ENCODE measurements around the gene ROBO2.

Gene ROBO2

DNA sequence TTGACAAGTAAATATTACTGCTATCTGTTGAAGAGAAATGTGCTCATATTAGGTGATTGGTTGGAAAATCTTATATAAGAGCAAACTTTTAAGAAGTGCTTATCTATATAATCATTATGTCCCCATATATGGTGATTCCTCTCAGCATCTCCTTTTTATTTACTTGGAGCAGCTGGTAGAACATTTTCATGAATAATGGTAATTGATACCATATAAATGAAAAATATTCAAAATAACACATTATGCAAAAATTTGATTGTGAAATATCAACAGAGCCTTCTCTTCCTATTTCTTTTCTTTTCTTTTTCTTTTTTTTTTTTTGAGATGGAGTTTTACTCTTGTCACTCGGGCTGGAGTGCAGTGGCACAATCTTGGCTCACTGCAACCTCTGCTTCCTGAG is 56.2 kb downstream of the ROBO2 start:
- Histone ChIP-seq H3K9me3 (ENCODE audit: low read length) (peaks cover 2% of the 10 kb centered on the region; the same call in 1 of the 2 replicates), H3K9me2 (ENCODE audit: low read depth, low read length) (no peaks in the 10 kb centered on the region), H3K4me3 (ENCODE audit: low read depth, low read length, poor library complexity, severe bottlenecking) (no peak overlapping the region), H3K79me2 (ENCODE audit: insufficient read depth, low read length) (no peaks in the 10 kb centered on the region), H3K4me1 (ENCODE audit: insufficient read depth, low read length, severe bottlenecking) (peaks cover 14% of the 10 kb centered on the region), H3K36me3 (ENCODE audit: insufficient read depth, low read length) (no peaks in the 10 kb centered on the region), H3K27ac (ENCODE audit: low read depth, low read length, poor library complexity, severe bottlenecking) (no peak overlapping the region), H2AFZ (ENCODE audit: low read length) (no peak overlapping the region), H3K27me3 (ENCODE audit: insufficient read depth, low read length) (no peaks in the 10 kb centered on the region), H4K20me1 (ENCODE audit: insufficient read depth, low read length) (no peaks in the 10 kb centered on the region), H3K4me2 (ENCODE audit: low read length) (no peak overlapping the region), H3F3A (ENCODE audit: insufficient read depth, low read length) (no peaks in the 10 kb centered on the region; the same call in 1 of the 2 replicates), H3K9ac (ENCODE audit: low read length) (no peak overlapping the region)
- TF ChIP-seq CTCF (IDR thresholded peaks at IDR 0.05; ENCODE audit: low read length) (no peak), EZH2 (IDR thresholded peaks at IDR 0.05; ENCODE audit: borderline replicate concordance, low read length) (no peak)

DNA sequence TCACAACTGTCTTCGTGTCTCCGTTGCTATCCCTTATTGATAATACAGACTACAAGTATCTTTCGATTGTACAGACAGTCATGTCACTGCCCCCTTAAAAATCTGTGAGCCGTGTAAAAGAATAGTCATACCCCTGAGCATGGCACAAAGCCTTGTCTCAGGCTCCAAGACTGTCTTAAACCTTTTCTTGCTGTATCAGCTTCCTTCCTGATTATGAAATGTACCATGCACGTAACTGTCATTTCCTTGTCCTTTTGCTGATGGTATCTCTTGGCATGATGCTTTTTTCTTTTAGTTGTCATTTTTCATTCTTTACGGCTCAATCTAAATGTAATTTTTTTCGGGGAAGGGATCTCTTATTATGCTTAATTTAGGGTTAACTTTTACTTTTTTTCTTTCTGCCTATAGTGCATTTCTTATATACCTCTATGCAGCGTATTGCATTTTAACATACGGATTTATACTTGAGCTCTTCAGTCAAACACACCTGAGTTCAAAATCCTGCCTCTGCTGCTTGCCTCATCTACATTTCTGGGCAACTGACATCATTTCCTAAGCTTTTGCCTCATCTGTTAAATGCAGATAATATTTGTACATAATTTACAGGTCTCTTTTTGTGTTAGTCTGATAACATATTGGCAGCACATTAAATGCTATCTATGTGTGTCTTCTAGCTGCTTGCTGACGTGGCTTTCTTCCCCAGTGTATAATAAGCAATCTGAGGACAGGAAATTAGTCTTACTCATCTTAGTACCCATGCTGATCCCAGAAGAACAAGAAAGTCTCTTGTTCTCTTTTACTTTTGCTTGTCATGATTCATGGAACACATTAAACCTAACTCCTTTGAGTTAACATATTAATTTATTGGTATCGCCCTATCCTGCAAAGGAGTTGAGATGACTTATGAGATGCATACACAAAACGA is 57.3 kb downstream of the ROBO2 start:
- H3K9me3 ChIP-seq (ENCODE audit: low read length), result peaks cover 2% of the 10 kb centered on the region; the same call in 1 of the 2 replicates
- H3K9ac ChIP-seq (ENCODE audit: low read length), result no peak overlapping the region
- H3K9me2 ChIP-seq (ENCODE audit: low read depth, low read length), result no peaks in the 10 kb centered on the region
- H3K4me3 ChIP-seq (ENCODE audit: low read depth, low read length, poor library complexity, severe bottlenecking), result no peak overlapping the region
- H3K27ac ChIP-seq (ENCODE audit: low read depth, low read length, poor library complexity, severe bottlenecking), result no peak overlapping the region
- no peaks in the 10 kb centered on the region for H3K27me3 ChIP-seq (ENCODE audit: insufficient read depth, low read length)
- no peaks in the 10 kb centered on the region for H3K79me2 ChIP-seq (ENCODE audit: insufficient read depth, low read length)
- H3F3A ChIP-seq (ENCODE audit: insufficient read depth, low read length), result no peaks in the 10 kb centered on the region; the same call in 1 of the 2 replicates
- no peaks in the 10 kb centered on the region for H3K36me3 ChIP-seq (ENCODE audit: insufficient read depth, low read length)
- H4K20me1 ChIP-seq (ENCODE audit: insufficient read depth, low read length), result no peaks in the 10 kb centered on the region
- TF ChIP-seq EZH2 (IDR thresholded peaks at IDR 0.05; ENCODE audit: borderline replicate concordance, low read length), result no peak
- TF ChIP-seq CTCF (IDR thresholded peaks at IDR 0.05; ENCODE audit: low read length), result no peak
- H3K4me1 ChIP-seq (ENCODE audit: insufficient read depth, low read length, severe bottlenecking), result peaks cover 19% of the 10 kb centered on the region
- H2AFZ ChIP-seq (ENCODE audit: low read length), result peak overlapping the region; percentile 89
- no peak overlapping the region for H3K4me2 ChIP-seq (ENCODE audit: low read length)

GRCh38 chr3:77102951-77103769 is 63.3 kb downstream of the ROBO2 start:
- Histone ChIP-seq H4K20me1 (ENCODE audit: insufficient read depth, low read length) (no peaks in the 10 kb centered on the region), H3K9ac (ENCODE audit: low read length) (no peak overlapping the region), H3K27ac (ENCODE audit: low read depth, low read length, poor library complexity, severe bottlenecking) (no peak overlapping the region), H3K36me3 (ENCODE audit: insufficient read depth, low read length) (no peaks in the 10 kb centered on the region), H3K4me1 (ENCODE audit: insufficient read depth, low read length, severe bottlenecking) (peaks cover 37% of the 10 kb centered on the region), H3K4me3 (ENCODE audit: low read depth, low read length, poor library complexity, severe bottlenecking) (no peak overlapping the region), H3K27me3 (ENCODE audit: insufficient read depth, low read length) (no peaks in the 10 kb centered on the region), H3K4me2 (ENCODE audit: low read length) (no peak overlapping the region), H3F3A (ENCODE audit: insufficient read depth, low read length) (no peaks in the 10 kb centered on the region), H3K79me2 (ENCODE audit: insufficient read depth, low read length) (no peaks in the 10 kb centered on the region), H2AFZ (ENCODE audit: low read length) (peak overlapping the region; percentile 15), H3K9me3 (ENCODE audit: low read length) (no peaks in the 10 kb centered on the region), H3K9me2 (ENCODE audit: low read depth, low read length) (no peaks in the 10 kb centered on the region)
- no peak for TF ChIP-seq CTCF (IDR thresholded peaks at IDR 0.05; ENCODE audit: low read length)
- TF ChIP-seq EZH2 (IDR thresholded peaks at IDR 0.05; ENCODE audit: borderline replicate concordance, low read length), result no peak
